Right renal pelvis (tissue), 4 donors: ENCODE measurements around the gene USP6NL. TPM values are rescaled to one million over a fixed set of nuclear protein-coding genes. Genes with fewer than 3 reads are reported as not detected.
"Not testable (repeated sequence)": the region's sequence is repeated elsewhere in the genome, so short reads cannot be mapped to it uniquely, and the experiment has no call there.

Experiments used
- DNase-seq, 4 donors: peaks; one replicate each; pipeline ENCODE4 v3.0.0-alpha.2; 2013; ENCODE audit warnings: low read depth in 4 of 4, low spot score in 3 of 4, missing footprints in 1 of 4
- polyA plus RNA-seq, 4 donors: library from polyadenylated mRNA; unstranded; fragments of 120-200 nt; gene quantifications; one replicate each; pipeline ENCODE4 v1.2.1, GENCODE V29; 2013; ENCODE audit not compliant: insufficient read length in 4 of 4

USP6NL gene
- polyA plus RNA-seq: 10 to 100 TPM; 27.2 to 34.1 (median 31.9) TPM

- peak; percentile 71 to 79 (median 74) for DNase-seq
Observed at GRCh38 chr10:11611248-11612020, at the start of gene USP6NL. Gene USP6NL, minus strand, starts transcription at chr10:11611650. Its CDS starts 14,016 bp downstream, at chr10:11597634.

GRCh38 chr10:11658801-11659368 lies 47.4 kb upstream of the USP6NL start:
- DNase-seq: no peak

- DNase-seq: no peak
Observed at GRCh38 chr10:11655836-11656235, 44.4 kb upstream of the USP6NL start.

- no peak for DNase-seq
Observed at GRCh38 chr10:11654659-11655058, 43.2 kb upstream of the USP6NL start.

- no peak for DNase-seq
Observed at GRCh38 chr10:11653758-11654471, 42.5 kb upstream of the USP6NL start.

GRCh38 chr10:11647676-11648075 lies 36.2 kb upstream of the USP6NL start:
- no peak for DNase-seq

- DNase-seq: no peak
Observed at GRCh38 chr10:11646450-11646849, 35.0 kb upstream of the USP6NL start.

GRCh38 chr10:11643039-11643438 lies 31.6 kb upstream of the USP6NL start:
- no peak for DNase-seq

GRCh38 chr10:11642566-11642965 lies 31.1 kb upstream of the USP6NL start:
- DNase-seq: no peak

- no peak for DNase-seq
Observed at GRCh38 chr10:11639849-11640764, 28.7 kb upstream of the USP6NL start.

GRCh38 chr10:11639362-11639761 lies 27.9 kb upstream of the USP6NL start:
- no peak for DNase-seq

GRCh38 chr10:11638055-11638698 lies 26.7 kb upstream of the USP6NL start:
- no peak for DNase-seq

- no peak for DNase-seq
Observed at GRCh38 chr10:11636697-11637303, 25.4 kb upstream of the USP6NL start.

GRCh38 chr10:11631890-11632587 lies 20.6 kb upstream of the USP6NL start:
- DNase-seq: no peak

GRCh38 chr10:11631291-11631690 lies 19.8 kb upstream of the USP6NL start:
- DNase-seq: no peak

GRCh38 chr10:11629731-11630130 lies 18.3 kb upstream of the USP6NL start:
- DNase-seq: no peak

- not testable (repeated sequence) for DNase-seq
Observed at GRCh38 chr10:11627941-11628340, 16.5 kb upstream of the USP6NL start.

GRCh38 chr10:11626071-11626470 lies 14.6 kb upstream of the USP6NL start:
- no peak for DNase-seq
